Measurements from ENCODE around the gene GAK.

GRCh38 chr4:834368-835147 lies 97.6 kb downstream of the GAK start:
- no peak for TF ChIP-seq ZNF142 (CRISPR knock-in tag; IDR thresholded peaks at IDR 0.05)
- TF ChIP-seq ZNF670 (CRISPR knock-in tag; IDR thresholded peaks at IDR 0.05; ENCODE audit: borderline replicate concordance), result no peak
- no peak for TF ChIP-seq SP2 (CRISPR knock-in tag; IDR thresholded peaks at IDR 0.05)
- no peak for TF ChIP-seq SMAD3 (CRISPR knock-in tag; IDR thresholded peaks at IDR 0.05)
- TF ChIP-seq ZBTB4 (CRISPR knock-in tag; IDR thresholded peaks at IDR 0.05; ENCODE audit: borderline replicate concordance), result no peak
- TF ChIP-seq SNAPC5 (CRISPR knock-in tag; IDR thresholded peaks at IDR 0.05; ENCODE audit: borderline replicate concordance), result no peak
- no peak for TF ChIP-seq ZNF552 (CRISPR knock-in tag; IDR thresholded peaks at IDR 0.05; ENCODE audit: borderline replicate concordance)
- TF ChIP-seq ZBTB40 (IDR thresholded peaks at IDR 0.05), result no peak
- no peak for TF ChIP-seq ZBTB40 (CRISPR knock-in tag; IDR thresholded peaks at IDR 0.05)
- TF ChIP-seq KAT7 (CRISPR knock-in tag; IDR thresholded peaks at IDR 0.05; ENCODE audit: borderline replicate concordance), result no peak
- no peak for TF ChIP-seq ZNF761 (CRISPR knock-in tag; conservative IDR thresholded peaks at IDR 0.05)
- TF ChIP-seq ZNF766 (CRISPR knock-in tag; IDR thresholded peaks at IDR 0.05; ENCODE audit: borderline replicate concordance), result no peak
- TF ChIP-seq PRDM4 (CRISPR knock-in tag; IDR thresholded peaks at IDR 0.05; ENCODE audit: borderline replicate concordance), result no peak
